Left colon (tissue), 2 donors: ENCODE results near the gene NAA20. TPM values are rescaled to one million over a fixed set of nuclear protein-coding genes. Genes with fewer than 3 reads are reported as not detected.

Source experiments
- ATAC-seq: fragments of 200-7000 bp; cut with Tn5 transposase; one replicate; pipeline ENCODE4 v1.9.1; 2020; ENCODE audit warnings: mild to moderate bottlenecking, moderate library complexity
- DNase-seq, 2 donors: peaks; one replicate each; pipeline ENCODE4 v3.0.0-alpha.2; 2020
- intact Hi-C, 2 donors: fragments of 100-400 bp; cut with DNase I in 1 of 2; cut with micrococcal nuclease in 1 of 2; formaldehyde crosslinking; loops; one replicate each; pipeline versions ENCODE4 v1.11.2 to v1.14.0; 2022; cut with DNase I, micrococcal nuclease
- long read RNA-seq: library from polyadenylated mRNA; unstranded; transcript quantifications from one replicate; pipeline ENCODE4 v2.0.0, GENCODE V29; 2021
- total RNA-seq, 2 donors: library from RNA; stranded (reverse); fragmentation: NEBNext Ultra II Directional; extraction: Animal tissue kit (Norgen Biotek cat#: 25700); gene quantifications; one replicate each; pipeline ENCODE4 v1.2.1, GENCODE V29; 2021
- donor health status: DM: no; HTN: no; CAD: no.
- donor health status: DM: yes; HTN: yes; CAD: no.

Gene NAA20, protein sequence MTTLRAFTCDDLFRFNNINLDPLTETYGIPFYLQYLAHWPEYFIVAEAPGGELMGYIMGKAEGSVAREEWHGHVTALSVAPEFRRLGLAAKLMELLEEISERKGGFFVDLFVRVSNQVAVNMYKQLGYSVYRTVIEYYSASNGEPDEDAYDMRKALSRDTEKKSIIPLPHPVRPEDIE
- total RNA-seq: 10 to 100 TPM; 39.2 to 39.6 TPM
- long read RNA-seq, transcript NAA20-202 (6 exons, 1,260 nt): major isoform, 43 of 52 reads
- long read RNA-seq, partial matches to known transcripts: 1 of 52 reads
- long read RNA-seq, other reads (novel, unspliced or antisense): 8 of 52 reads

GRCh38 chr20:20017001-20017843 lies at the start of gene NAA20:
Gene NAA20, plus strand, starts transcription at chr20:20017362. Its CDS starts 35 bp downstream, at chr20:20017397.
- peak; percentile 95 for DNase-seq
- intact Hi-C loops: no loop called here
- ATAC-seq: peak; percentile 98

DNA sequence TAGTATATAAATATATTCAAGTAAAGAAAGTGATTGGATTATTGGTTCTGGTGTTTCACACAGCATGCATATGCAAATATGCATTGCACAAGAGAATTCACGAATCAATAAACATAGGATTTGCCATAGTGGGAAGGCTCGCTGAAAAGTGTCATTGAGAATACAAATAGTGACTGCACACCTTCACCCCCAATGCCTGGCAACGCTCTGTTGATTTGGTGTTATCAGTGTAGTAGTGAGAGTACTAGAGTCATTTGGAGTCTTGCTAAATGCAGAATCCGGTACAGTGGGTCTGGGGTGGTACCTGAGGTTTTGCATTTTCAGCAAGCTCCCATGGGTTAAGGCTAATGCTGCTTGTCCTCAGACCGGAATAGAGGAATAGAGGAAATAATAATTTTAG lies 49.7 kb upstream of the NAA20 start:
- no peak for DNase-seq
- ATAC-seq: no peak
- intact Hi-C loops: no loop called here

- intact Hi-C loops: no loop called here
- ATAC-seq: peak; percentile 23
- DNase-seq: no peak
These were observed 49.1 kb upstream of the NAA20 start for GRCh38 chr20:19968028-19968427.

GRCh38 chr20:19968466-19969073 lies 48.6 kb upstream of the NAA20 start:
- ATAC-seq: no peak
- no peak for DNase-seq
- intact Hi-C loops: no loop called here

DNA sequence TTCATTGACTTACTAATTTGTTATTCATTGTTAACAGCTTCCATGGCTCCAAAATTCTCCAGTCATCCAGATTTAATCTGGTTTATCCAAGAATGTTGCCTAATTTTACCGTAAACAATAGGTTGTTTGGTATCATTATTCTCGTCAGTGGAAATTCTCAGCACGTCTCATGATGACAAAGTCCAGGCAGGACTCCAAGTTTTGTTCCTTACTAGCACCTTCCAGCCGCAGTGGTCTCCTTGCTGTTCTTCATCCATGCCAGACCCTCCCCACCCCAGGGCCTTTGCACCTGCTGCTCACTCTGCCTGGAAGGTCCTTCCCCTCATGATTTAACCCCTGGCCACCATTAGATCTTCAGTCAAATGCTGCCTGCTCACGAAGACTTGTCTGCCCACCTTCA lies 48.1 kb upstream of the NAA20 start:
- no peak for DNase-seq
- intact Hi-C loops: no loop called here
- no peak for ATAC-seq

DNA sequence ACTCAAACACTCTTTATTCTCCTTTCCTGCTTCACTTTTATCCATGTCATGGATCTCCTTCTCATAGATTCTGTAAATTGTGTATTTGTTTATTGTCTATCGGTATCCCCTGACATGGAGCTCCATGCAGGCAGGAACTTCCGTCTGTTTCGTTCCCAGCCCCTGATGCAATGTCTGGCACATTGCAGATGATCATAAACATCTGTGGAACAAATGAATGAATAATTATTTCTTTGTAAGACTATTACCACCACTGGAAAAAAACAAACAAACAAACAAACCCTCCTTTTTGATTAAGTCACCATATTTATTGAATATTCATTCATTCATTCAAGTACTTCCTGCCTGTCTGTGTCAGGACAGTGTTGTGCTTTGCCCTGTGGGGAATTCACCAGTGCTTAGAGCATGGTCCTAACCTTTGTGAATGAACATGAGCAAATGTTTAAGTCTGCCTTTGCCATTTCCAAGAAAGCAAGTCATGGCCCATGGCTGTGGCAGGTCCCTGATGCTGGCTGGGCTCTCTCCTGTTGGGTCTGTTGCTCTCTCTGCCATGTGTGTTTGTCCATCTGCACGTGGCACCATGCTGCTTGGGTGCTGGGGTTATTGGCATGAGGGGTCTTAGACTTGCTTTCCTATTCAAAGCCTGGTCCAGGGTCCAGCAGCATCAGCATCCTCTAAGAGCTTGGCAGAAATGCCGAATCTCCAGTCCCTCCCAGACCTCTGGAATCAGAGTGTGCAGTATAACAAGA lies 47.5 kb upstream of the NAA20 start:
- intact Hi-C loops: no loop called here
- DNase-seq (no peak), ATAC-seq (no peak)

DNA sequence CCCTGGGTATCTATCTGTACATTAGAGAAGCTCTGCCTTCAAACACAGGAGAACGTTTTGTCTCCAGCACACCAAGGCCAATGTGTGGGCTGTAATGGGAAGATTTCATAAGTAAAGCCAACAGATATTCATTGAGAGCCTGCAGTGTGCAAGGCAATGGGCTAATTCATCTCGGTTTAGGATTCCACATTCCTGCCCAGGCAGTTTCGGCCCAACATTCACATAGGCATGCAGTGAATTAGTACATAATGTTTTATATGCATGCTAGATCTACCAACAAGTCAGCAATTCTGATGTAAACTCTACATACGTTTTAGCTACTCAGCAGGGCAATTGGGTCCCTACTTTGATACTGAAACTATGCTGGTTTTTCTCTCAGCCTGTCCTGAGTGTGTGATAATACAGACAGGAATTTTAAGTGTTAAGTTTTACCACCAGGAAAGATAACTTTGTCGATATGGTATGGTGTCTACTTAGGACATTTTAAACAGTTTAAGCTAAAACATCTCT lies 46.9 kb upstream of the NAA20 start:
- intact Hi-C loops: no loop called here
- ATAC-seq (no peak), DNase-seq (no peak)

DNA sequence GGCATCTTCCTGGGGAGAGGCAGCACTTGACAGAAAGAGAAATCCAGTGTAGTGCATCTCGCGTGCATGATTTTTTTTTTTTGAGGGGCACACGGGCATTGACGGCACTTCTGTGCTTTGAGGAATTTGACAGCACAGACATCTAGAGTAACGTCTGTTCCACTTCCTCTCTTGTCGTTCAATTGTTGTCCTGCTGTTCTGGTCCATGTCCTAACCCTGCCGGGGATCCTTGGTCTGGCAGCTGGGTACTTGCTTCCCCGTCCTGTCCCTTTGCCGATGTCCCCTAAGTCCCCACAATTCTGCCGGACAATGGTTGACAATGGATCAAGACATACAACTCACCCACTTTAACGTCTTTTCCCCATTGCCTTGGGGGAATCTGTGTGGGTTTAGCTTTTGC lies 46.0 kb upstream of the NAA20 start:
- ATAC-seq (no peak), DNase-seq (no peak)
- intact Hi-C loops: no loop called here

GRCh38 chr20:19973961-19974629 lies 43.1 kb upstream of the NAA20 start:
- DNase-seq: peak; percentile 38 to 62
- peak; percentile 33 for ATAC-seq
- intact Hi-C loops: no loop called here

DNA sequence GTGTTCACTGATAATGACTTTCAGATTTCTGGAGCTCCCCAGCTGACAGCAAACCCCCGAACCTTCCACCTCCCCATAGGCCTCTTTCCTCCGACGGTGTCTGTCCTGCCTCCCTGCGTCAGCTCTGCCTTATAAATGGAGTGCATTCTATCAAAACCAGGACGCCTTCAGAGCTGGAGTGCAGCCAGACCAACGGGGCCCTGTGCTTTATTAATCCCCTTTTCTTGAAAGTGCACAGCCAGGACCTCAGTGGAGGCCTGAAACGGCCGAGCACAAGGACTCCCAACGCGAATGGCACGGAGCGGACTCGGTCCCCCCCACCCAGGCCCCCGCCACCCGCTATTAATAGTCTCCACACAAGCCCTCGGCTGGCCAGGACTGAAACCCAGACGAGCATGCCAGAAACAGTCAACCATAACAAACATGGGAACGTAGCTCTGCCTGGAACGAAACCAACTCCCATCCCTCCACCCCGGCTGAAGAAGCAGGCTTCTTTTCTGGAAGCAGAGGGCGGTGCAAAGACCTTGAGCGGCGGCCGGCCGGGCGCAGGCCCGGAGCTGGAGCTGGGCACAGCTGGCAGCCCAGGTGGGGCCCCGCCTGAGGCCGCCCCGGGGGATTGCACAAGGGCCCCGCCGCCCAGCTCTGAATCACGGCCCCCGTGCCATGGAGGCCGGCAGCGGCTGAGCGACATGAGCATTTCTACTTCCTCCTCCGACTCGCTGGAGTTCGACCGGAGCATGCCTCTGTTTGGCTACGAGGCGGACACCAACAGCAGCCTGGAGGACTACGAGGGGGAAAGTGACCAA lies 42.3 kb upstream of the NAA20 start:
- ATAC-seq (peak; percentile 44), DNase-seq (peak; percentile 43 to 80)
- intact Hi-C loops: no loop called here

DNA sequence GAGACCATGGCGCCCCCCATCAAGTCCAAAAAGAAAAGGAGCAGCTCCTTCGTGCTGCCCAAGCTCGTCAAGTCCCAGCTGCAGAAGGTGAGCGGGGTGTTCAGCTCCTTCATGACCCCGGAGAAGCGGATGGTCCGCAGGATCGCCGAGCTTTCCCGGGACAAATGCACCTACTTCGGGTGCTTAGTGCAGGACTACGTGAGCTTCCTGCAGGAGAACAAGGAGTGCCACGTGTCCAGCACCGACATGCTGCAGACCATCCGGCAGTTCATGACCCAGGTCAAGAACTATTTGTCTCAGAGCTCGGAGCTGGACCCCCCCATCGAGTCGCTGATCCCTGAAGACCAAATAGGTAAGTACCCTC lies 41.7 kb upstream of the NAA20 start:
- no peak for DNase-seq
- no peak for ATAC-seq
- intact Hi-C loops: no loop called here

- no peak for ATAC-seq
- no peak for DNase-seq
- intact Hi-C loops: no loop called here
These were observed 41.3 kb upstream of the NAA20 start for GRCh38 chr20:19975901-19976300.

GRCh38 chr20:19976595-19977372 lies 40.4 kb upstream of the NAA20 start:
- ATAC-seq (peak; percentile 38), DNase-seq (no peak)
- intact Hi-C loops: no loop called here

GRCh38 chr20:19977373-19977770 lies 39.8 kb upstream of the NAA20 start:
- DNase-seq: no peak
- intact Hi-C loops: no loop called here
- no peak for ATAC-seq

GRCh38 chr20:19978511-19979210 lies 38.5 kb upstream of the NAA20 start:
- no peak for ATAC-seq
- DNase-seq: no peak
- intact Hi-C loops: no loop called here

GRCh38 chr20:19981031-19981451 lies 36.1 kb upstream of the NAA20 start:
- no peak for ATAC-seq
- no peak for DNase-seq
- intact Hi-C loops: no loop called here
